K562 (cell line): ENCODE data around the gene IGF2R. TPM values are rescaled to one million over a fixed set of nuclear protein-coding genes. Genes with fewer than 3 reads are reported as not detected.
A peak's percentile ranks its signal among the peaks of the same experiment; 100 is the strongest.

Source experiments
- ATAC-seq: fragments of 200-7000 bp; cut with Tn5 transposase; 3 replicates; pipeline ENCODE4 v1.9.1; 2020; ENCODE audit warnings: moderate library complexity
- BruUV-seq: library from RNA; stranded (reverse); fragments of 400-500 nt; replicated peaks from 2 replicates; lab custom pipeline; 2021; lab: Mats Ljungman, UMichigan
- CTCF ChIA-PET: fragments of 300-600 bp; formaldehyde crosslinking; extraction: SDS; loops from one replicate; lab custom pipeline; 2021; ENCODE audit warnings: low intra/inter-chr PET ratio; lab: Yijun Ruan, JAX
- POLR2A ChIA-PET: fragments of 300-600, 350-650 bp; sonication (Branson Sonifier 250); formaldehyde crosslinking; extraction: SDS; loops from one replicate; lab custom pipeline; 2021; ENCODE audit warnings: antibody characterized with exemption, inconsistent platforms; lab: Yijun Ruan, JAX
- DNase-seq, 4 experiments: peaks; one replicate each; pipeline versions ENCODE4 v3.0.0 to v3.0.0-alpha.2; 2011 to 2018; ENCODE audit warnings: low spot score in 3 of 4, mixed read lengths in 3 of 4; ENCODE audit errors: extremely low read depth in 1 of 4
- FAIRE-seq: peaks from 2 replicates; lab custom pipeline; 2011; peaks lifted over from hg19 to GRCh38; lab: Jason Lieb, UNC
- H2AFZ ChIP-seq: 2 replicates; pipeline ENCODE4 v1.6.0; 2011; ENCODE audit warnings: low read depth, low read length, control low read depth, inconsistent platforms
- H3K27ac ChIP-seq: fragments of 200-600 bp; 3 replicates; pipeline ENCODE4 v1.8.0; 2011; ENCODE audit warnings: low read depth, mild to moderate bottlenecking, control low read depth, inconsistent platforms, low read length, moderate library complexity, mixed read lengths; ENCODE audit errors: extremely low read depth
- H3K27me3 ChIP-seq, 2 experiments: fragments of 300-600 bp in 1 of 2; 2 replicates in 1 of 2; 3 replicates in 1 of 2; pipeline versions ENCODE4 v1.6.0 to v1.8.0; 2011; ENCODE audit warnings: inconsistent platforms in 2 of 2, low read length in 2 of 2, mild to moderate bottlenecking in 1 of 2, mixed read lengths in 1 of 2, moderate library complexity in 1 of 2; ENCODE audit not compliant: control insufficient read depth in 2 of 2, insufficient read depth in 2 of 2
- H3K36me3 ChIP-seq: fragments of 300-600 bp; 3 replicates; pipeline ENCODE4 v1.8.0; 2011; ENCODE audit warnings: mild to moderate bottlenecking, low read length, inconsistent platforms; ENCODE audit not compliant: control insufficient read depth, insufficient read depth
- H3K4me1 ChIP-seq, 2 experiments: fragments of 200-600 bp in 1 of 2; replicated peaks in 1 of 2; 2 replicates in 1 of 2; 3 replicates in 1 of 2; pipeline versions ENCODE4 v1.5.1 to v1.8.0; 2011; ENCODE audit warnings: inconsistent platforms in 2 of 2, low read length in 2 of 2, mild to moderate bottlenecking in 1 of 2, mixed read lengths in 1 of 2, moderate library complexity in 1 of 2; ENCODE audit not compliant: control insufficient read depth in 2 of 2, insufficient read depth in 2 of 2
- H3K4me2 ChIP-seq: 2 replicates; pipeline ENCODE4 v1.6.1; 2011; ENCODE audit warnings: low read length, control low read depth, inconsistent platforms, mixed read lengths; ENCODE audit not compliant: insufficient read depth
- H3K4me3 ChIP-seq: fragments of 200-600 bp; sonication (generic), shearing (Covaris generic); 2 replicates; pipeline ENCODE4 v1.5.1; 2016; ENCODE audit warnings: control low read depth, inconsistent platforms
- H3K79me2 ChIP-seq: fragments of 200-600 bp; 3 replicates; pipeline ENCODE4 v1.8.0; 2011; ENCODE audit warnings: low read length, inconsistent platforms; ENCODE audit not compliant: control insufficient read depth, insufficient read depth
- H3K9ac ChIP-seq, 2 experiments: 2 replicates each; pipeline versions ENCODE4 v1.6.0 to v1.6.1; 2011; ENCODE audit warnings: low read depth in 2 of 2, low read length in 2 of 2, control low read depth in 1 of 2, inconsistent platforms in 1 of 2, mild to moderate bottlenecking in 1 of 2, mixed read lengths in 1 of 2; ENCODE audit not compliant: insufficient read depth in 1 of 2
- H3K9me1 ChIP-seq: one replicate; pipeline ENCODE4 v1.6.0; 2011; ENCODE audit warnings: inconsistent platforms, mild to moderate bottlenecking, low read length, moderate library complexity; ENCODE audit not compliant: control insufficient read depth, insufficient read depth
- H3K9me3 ChIP-seq: replicated peaks from 2 replicates; pipeline ENCODE4 v1.5.1; 2011; ENCODE audit warnings: low read depth, low read length, inconsistent platforms; ENCODE audit not compliant: control insufficient read depth, insufficient read depth
- H4K20me1 ChIP-seq: replicated peaks from 2 replicates; pipeline ENCODE4 v1.6.1; 2011; ENCODE audit warnings: low read length, inconsistent platforms, mixed read lengths; ENCODE audit not compliant: control insufficient read depth, insufficient read depth
- CBX2 ChIP-seq: fragments of 200-600 bp; sonication (generic); IDR thresholded peaks from one replicate; pipeline ENCODE4 v1.6.1; 2012; ENCODE audit warnings: mild to moderate bottlenecking, low read length, inconsistent platforms; ENCODE audit not compliant: insufficient read depth, poor library complexity, severe bottlenecking
- EZH2 ChIP-seq: IDR thresholded peaks from 2 replicates; pipeline ENCODE4 v1.6.1; 2012; ENCODE audit warnings: low read depth, mild to moderate bottlenecking, inconsistent platforms, low read length, borderline replicate concordance
- NCOA2 ChIP-seq, 2 experiments: fragments of 450-650 bp; IDR thresholded peaks; 2 replicates each; pipeline ENCODE4 v1.6.1; 2018; ENCODE audit warnings: mild to moderate bottlenecking in 2 of 2, moderate library complexity in 1 of 2; ENCODE audit not compliant: partially characterized antibody in 2 of 2
- NFE2 ChIP-seq: IDR thresholded peaks from 2 replicates; pipeline ENCODE4 v1.6.1; 2014; ENCODE audit warnings: antibody characterized with exemption, low read depth
- STAG1 ChIP-seq: sonication (generic); formaldehyde crosslinking; IDR thresholded peaks from 2 replicates; pipeline ENCODE4 v1.5.0; 2020; ENCODE audit warnings: missing genetic modification reagents, borderline replicate concordance
- ZBTB40 ChIP-seq, 2 experiments: fragments of 450-650 bp in 1 of 2; sonication (generic) in 1 of 2; formaldehyde crosslinking in 1 of 2; IDR thresholded peaks; 2 replicates each; pipeline versions ENCODE4 v1.7.1 to v1.9.0; 2016 to 2022; ENCODE audit warnings: inconsistent platforms in 1 of 2, mild to moderate bottlenecking in 1 of 2, missing genetic modification reagents in 1 of 2
- ZNF239 ChIP-seq: fragments of 250-450 bp; sonication (Bioruptor Pico); IDR thresholded peaks from 2 replicates; pipeline ENCODE4 v1.4.0; 2020; ENCODE audit warnings: mild to moderate bottlenecking
- WGBS: fragments of 100-300 bp; shearing (Covaris generic); methylation state at CpG from one replicate; pipeline ENCODE4 v1.1.6; 2016; ENCODE audit warnings: low coverage, mixed read lengths; ENCODE audit not compliant: insufficient coverage; ENCODE audit errors: missing lambda C conversion rate; 5-methylcytosine and 5-hydroxymethylcytosine counted together
- in situ Hi-C: fragments of 300-500 bp; cut with MboI; formaldehyde crosslinking; loops from 4 replicates; pipeline ENCODE4 v1.15.0; 2018; ENCODE audit warnings: inconsistent platforms, mixed read lengths
- intact Hi-C: fragments of 100-400 bp; cut with micrococcal nuclease; formaldehyde crosslinking; loops from 2 replicates; pipeline ENCODE4 v1.14.2; 2022
- polyA plus RNA-seq, 8 experiments: library from polyadenylated mRNA; depleted of rRNA in 4 of 8; stranded (reverse) in 5 of 8; unstranded in 3 of 8; fragments of >200 nt; fragmentation: Nextera tagmentation in 2 of 8; fragmentation: Illumina TruSeq in 1 of 8; extraction: Ambion mirVana in 2 of 8; extraction: Trizol in 1 of 8; gene quantifications; 2 replicates each; pipeline versions ENCODE4 v1.2.1 to v1.2.3, GENCODE V29; 2011 to 2014; ENCODE audit warnings: inconsistent platforms in 1 of 8, missing spikeins in 1 of 8
- total RNA-seq, 7 experiments: library from RNA; depleted of rRNA in 6 of 7; stranded (reverse); fragments of >200 nt in 6 of 7; fragmentation: Illumina TruSeq in 2 of 7; extraction: Trizol in 2 of 7; gene quantifications; 2 replicates each; pipeline versions ENCODE4 v1.2.1 to v1.2.3, GENCODE V29; 2011 to 2021; ENCODE audit warnings: low replicate concordance in 1 of 7

IGF2R gene
- total and polyA plus RNA-seq, 9 of the 15 experiments (the other 6 are each of a cell fraction or from before 2014, with no cell fraction given) = 3.5 to 92.3 (median 34.5) TPM

GRCh38 chr6:160106701-160107100, 137.8 kb downstream of the IGF2R start:
- Histone ChIP-seq H4K20me1 (peaks cover 19% of the 10 kb centered on the region), H3K4me3 (no peak overlapping the region), H3K79me2 (peaks cover 10% of the 10 kb centered on the region; the same call in 2 of the 3 replicates), H3K4me1 (peaks cover 13 to 18% of the 10 kb centered on the region in 2 experiments), H2AFZ (no peak overlapping the region), H3K9me3 (no peaks in the 10 kb centered on the region), H3K9me1 (peaks cover 8% of the 10 kb centered on the region), H3K9ac (no peak overlapping the region), H3K36me3 (peaks cover 58% of the 10 kb centered on the region), H3K4me2 (no peak overlapping the region), H3K27ac (no peak overlapping the region), H3K27me3 (no peaks in the 10 kb centered on the region; a peak in 1 of 5 replicates)
- FAIRE-seq (no peak), ATAC-seq (no peak), DNase-seq (no peak)
- BruUV-seq = no TSS peak
- WGBS = 95% methylated on average over 4 of the region's 4 CpGs
- TF ChIP-seq NCOA2 (IDR thresholded peaks at IDR 0.05; ENCODE audit: partially characterized antibody in 2 of 2) = no peak
- TF ChIP-seq EZH2 = no peak
- TF ChIP-seq STAG1 (CRISPR knock-in tag) = no peak
- TF ChIP-seq NFE2 = no peak
- TF ChIP-seq ZBTB40 (IDR thresholded peaks at IDR 0.05) = 0 out of 2 replicates have a peak, but pooled peaks have one; percentile 25
- no peak for TF ChIP-seq ZBTB40 (CRISPR knock-in tag; IDR thresholded peaks at IDR 0.05)
- TF ChIP-seq CBX2 = no peak
- TF ChIP-seq ZNF239 (CRISPR knock-in tag) = no peak
- ChIA-PET POLR2A (interaction anchor here (0.8 kb wide), 1 partner anchor 41 kb away, joined by 3 read pairs; no protein-coding TSS in a partner anchor), CTCF (no interaction called here)
- intact Hi-C loops = no loop called here
- in situ Hi-C loops = no loop called here
